Stimulated activated CD4-positive, alpha-beta T cell treated with anti-CD3 and anti-CD28 coated beads, Interleukin-4, amount 100 ng/mL, for 48 hours (primary cell): Measurements from ENCODE around the gene CLPTM1L.

Experiments used
- DNase-seq, 2 donors: peaks; one replicate each; pipeline ENCODE4 v3.0.0-alpha.2; 2020; ENCODE audit warnings: low read depth in 2 of 2

Gene CLPTM1L

DNA sequence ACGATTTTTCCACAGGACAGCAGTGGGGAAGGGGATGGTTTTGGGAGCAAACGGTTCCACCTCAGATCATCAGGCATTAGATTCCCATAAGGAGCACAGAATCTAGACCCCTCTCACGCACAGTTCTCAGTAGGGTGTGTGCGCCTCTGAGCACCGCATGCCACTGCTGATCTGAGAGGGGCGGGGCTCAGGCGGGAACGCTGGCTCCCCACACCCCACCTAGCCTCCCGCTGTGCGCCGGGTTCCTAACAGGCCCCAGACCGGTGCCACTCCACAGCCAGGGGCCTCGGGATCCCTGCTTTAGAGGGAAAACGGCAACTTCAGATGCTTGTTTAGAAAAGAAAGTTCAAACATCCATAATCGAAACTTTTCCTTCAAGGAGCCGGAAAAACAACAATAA is 70.4 kb downstream of the CLPTM1L start:
- DNase-seq: no peak

DNA sequence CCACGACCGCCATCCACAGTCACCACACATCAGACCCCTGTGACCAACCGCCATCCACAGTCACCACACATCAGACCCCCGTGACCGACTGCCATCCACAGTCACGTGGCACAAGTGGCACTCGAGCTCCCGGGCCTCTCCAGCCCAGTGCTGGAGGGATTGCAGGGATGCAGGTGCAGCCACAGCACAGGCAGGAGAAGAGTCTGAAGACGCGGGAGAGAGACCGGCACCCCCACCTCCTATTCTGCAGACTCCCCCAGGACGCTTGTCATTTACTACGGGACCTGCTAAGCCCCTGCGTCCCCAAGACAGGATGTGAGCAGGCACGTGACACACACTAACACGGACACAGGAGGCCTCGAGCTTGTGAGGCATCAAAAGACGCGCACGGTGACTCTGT is 71.2 kb downstream of the CLPTM1L start:
- no peak for DNase-seq

DNA sequence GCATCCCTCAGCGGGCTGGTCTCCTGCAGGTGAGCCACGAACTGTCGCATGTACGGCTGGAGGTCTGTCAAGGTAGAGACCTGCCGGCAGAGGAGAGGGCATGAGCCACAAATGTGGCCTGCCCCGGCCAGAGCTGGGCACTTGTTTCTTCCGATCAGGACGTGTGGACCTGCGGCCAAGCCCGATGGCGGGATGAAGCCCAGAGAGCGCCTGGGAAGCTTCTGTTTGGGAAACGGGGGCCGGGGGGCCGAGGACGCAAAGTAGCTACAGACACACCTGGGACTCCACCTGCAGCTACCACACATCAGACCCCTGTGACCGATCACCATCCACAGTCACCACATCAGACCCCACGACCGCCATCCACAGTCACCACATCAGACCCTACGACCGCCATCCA is 72.7 kb downstream of the CLPTM1L start:
- DNase-seq: no peak

DNA sequence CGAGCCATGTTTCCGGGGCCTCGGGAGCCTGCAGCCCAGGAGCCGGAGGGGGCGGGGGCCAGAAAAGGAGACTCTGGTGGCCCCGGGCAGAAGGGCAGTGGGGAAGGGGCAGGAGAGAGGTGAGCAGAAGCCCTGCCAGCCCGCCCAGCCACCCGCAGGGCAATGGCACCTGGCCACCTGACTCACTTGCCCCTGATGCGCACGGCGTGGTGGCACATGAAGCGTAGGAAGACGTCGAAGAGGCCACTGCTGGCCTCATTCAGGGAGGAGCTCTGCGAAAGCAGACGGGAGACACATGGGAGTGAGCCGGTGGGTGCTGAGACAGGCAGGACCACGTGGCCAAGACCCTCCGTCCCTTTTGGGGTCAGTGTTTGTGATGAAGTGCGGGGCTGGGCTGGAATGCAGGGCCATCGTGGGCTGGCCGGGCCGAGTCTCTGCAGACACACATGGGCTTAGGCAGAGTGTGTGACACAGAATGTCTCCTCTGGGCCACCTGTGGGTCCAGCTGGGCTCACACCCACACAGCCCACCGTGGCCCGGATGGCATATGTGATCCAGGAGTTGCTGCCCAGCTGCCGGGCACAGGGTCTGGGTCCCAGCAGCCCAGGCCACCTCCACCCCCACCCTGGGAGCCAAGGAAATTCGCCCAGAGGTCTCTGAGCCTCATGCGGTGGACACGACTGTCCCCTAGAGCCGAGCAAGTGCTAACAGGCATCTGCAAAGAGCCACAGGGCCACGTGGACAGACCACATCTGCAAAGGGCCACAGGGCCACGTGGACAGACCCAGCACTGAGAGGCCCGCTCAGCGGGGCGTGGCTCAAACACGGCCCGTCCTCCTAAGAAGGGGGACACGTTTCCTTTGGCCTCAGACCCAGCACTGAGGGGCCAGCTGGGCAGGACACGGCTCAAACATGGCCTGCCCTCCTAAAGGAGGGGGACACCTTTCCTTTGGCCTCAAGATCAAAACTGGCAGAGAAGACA is 73.7 kb downstream of the CLPTM1L start:
- DNase-seq: no peak

DNA sequence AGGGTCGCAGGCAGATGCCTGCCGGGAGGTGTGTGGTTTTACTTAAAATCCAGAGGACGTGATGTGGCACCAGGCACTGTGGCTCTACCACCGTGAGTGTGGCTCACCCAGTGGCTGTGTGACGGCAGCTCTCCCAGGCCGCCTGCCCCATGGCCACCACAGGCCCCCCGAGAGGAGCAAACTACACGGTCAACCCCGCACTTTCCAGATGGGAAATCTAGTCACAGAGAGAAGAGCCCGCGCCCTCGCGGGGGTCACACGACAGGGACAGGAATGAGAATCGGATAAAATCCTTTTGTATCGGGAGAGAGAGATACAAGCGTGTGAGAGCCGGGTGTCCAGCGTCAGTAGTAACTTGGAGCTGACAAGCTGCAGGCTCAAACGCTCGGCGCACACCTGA is 74.5 kb downstream of the CLPTM1L start:
- no peak for DNase-seq

DNA sequence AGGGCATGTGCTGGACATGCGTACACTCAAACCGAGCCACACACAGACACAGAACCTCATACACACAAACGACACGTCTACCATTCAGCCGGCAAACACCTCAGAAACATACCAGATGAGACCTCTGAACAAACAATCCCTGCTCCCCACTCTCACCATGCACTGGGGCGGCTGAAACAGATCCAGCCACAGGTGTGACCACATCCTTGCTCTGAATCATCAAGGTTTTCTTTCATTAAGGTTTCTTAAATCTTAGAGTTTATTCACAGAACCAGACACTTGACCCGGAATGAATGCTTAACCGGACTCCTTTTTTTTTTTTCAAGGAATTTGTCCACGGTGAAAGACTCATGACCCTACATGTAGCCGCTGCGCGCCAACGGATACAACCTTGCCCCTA is 76.2 kb downstream of the CLPTM1L start:
- peak; percentile 9 to 14 for DNase-seq

DNA sequence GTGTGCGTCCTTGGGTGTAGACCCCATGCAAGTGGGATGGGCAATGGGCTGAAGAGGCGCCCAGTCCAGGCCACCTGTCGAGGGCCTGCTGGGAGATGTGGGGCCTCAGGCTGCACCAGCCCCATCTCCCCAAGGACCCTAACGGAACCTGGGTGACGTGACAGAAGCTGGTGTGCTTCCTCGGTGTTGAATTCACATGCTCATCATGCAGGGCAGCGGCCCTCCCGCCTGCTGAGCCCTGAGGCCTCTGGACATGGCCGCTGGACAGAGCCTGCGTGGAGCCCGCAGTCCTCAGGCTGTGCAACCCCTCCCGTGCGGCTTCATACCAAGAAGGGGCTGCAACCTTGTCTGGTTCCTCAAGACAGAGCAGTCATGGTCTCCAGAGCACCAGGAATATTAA is 76.8 kb downstream of the CLPTM1L start:
- DNase-seq: no peak
